ENCODE data around the gene CSPG4. TPM values are rescaled to one million over a fixed set of nuclear protein-coding genes. Genes with fewer than 3 reads are reported as not detected.
"Not testable (repeated sequence)": the region's sequence is repeated elsewhere in the genome, so short reads cannot be mapped to it uniquely, and the experiment has no call there.

CSPG4 gene
- total RNA-seq, 2 experiments from 2014 or later = 0.07 TPM; not detected in 1

GRCh38 chr15:75680007-75680789, 32.5 kb downstream of the CSPG4 start:
- DNase-seq (no peak), ATAC-seq (no peak)
- no peak overlapping the region for H3K27ac Mint-ChIP-seq
- H3K36me3 Mint-ChIP-seq = no peaks in the 10 kb centered on the region
- H3K4me1 Mint-ChIP-seq = no peaks in the 10 kb centered on the region
- no peaks in the 10 kb centered on the region for H3K9me3 Mint-ChIP-seq (ENCODE audit: low read depth)
- CTCF ChIA-PET = interaction anchor here (1.1 to 4.5 kb wide), 2 partner anchors 122 to 312 kb away, joined by 3 to 22 read pairs; partner anchors contain the start of gene MAN2C1
- H3K4me3 Mint-ChIP-seq = no peak overlapping the region
- no peaks in the 10 kb centered on the region for H3K27me3 Mint-ChIP-seq

GRCh38 chr15:75678324-75678690, 34.3 kb downstream of the CSPG4 start:
- CTCF ChIA-PET = interaction anchor here (4.5 kb wide), 1 partner anchor 310 kb away, joined by 22 read pairs; the partner anchor contains the start of gene MAN2C1
- H3K27ac Mint-ChIP-seq = not testable (repeated sequence)

GRCh38 chr15:75677465-75678323, 35.0 kb downstream of the CSPG4 start:
- DNase-seq (no peak), ATAC-seq (no peak)
- CTCF ChIA-PET = interaction anchor here (1.7 to 4.5 kb wide), 2 partner anchors 8 to 310 kb away, joined by 5 to 22 read pairs; partner anchors contain the start of gene MAN2C1
- no peaks in the 10 kb centered on the region for H3K9me3 Mint-ChIP-seq (ENCODE audit: low read depth)
- no peak overlapping the region for H3K27ac Mint-ChIP-seq
- H3K4me3 Mint-ChIP-seq = no peak overlapping the region
- H3K4me1 Mint-ChIP-seq = no peaks in the 10 kb centered on the region
- no peaks in the 10 kb centered on the region for H3K36me3 Mint-ChIP-seq
- no peaks in the 10 kb centered on the region for H3K27me3 Mint-ChIP-seq

More at GRCh38 chr15:75678324-75678690, 34.3 kb downstream of the CSPG4 start:
- DNase-seq; ATAC-seq; H3K4me3 Mint-ChIP-seq; H3K36me3 Mint-ChIP-seq; H3K9me3 Mint-ChIP-seq (ENCODE audit: low read depth); H3K27me3 Mint-ChIP-seq; H3K4me1 Mint-ChIP-seq: not testable (repeated sequence)

- CTCF ChIA-PET = interaction anchor here (1.7 kb wide), 1 partner anchor 9 kb away, joined by 5 read pairs; no protein-coding TSS in a partner anchor
- ATAC-seq (no peak), DNase-seq (no peak)
- Mint-ChIP-seq H3K27me3 (no peaks in the 10 kb centered on the region), H3K9me3 (ENCODE audit: low read depth) (no peaks in the 10 kb centered on the region), H3K27ac (no peak overlapping the region), H3K4me3 (no peak overlapping the region), H3K36me3 (no peaks in the 10 kb centered on the region), H3K4me1 (no peaks in the 10 kb centered on the region)
Observed at GRCh38 chr15:75676688-75677464, 35.8 kb downstream of the CSPG4 start.

GRCh38 chr15:75675579-75676404, 36.9 kb downstream of the CSPG4 start:
- Mint-ChIP-seq H3K36me3 (no peaks in the 10 kb centered on the region), H3K4me3 (no peak overlapping the region), H3K27me3 (no peaks in the 10 kb centered on the region), H3K9me3 (ENCODE audit: low read depth) (no peaks in the 10 kb centered on the region), H3K27ac (no peak overlapping the region), H3K4me1 (no peaks in the 10 kb centered on the region)
- ATAC-seq (no peak), DNase-seq (no peak)
- CTCF ChIA-PET = no interaction called here

- CTCF ChIA-PET = no interaction called here
- DNase-seq = no peak
- Mint-ChIP-seq H3K9me3 (ENCODE audit: low read depth) (no peaks in the 10 kb centered on the region), H3K4me1 (no peaks in the 10 kb centered on the region), H3K4me3 (no peak overlapping the region), H3K36me3 (no peaks in the 10 kb centered on the region), H3K27me3 (no peaks in the 10 kb centered on the region), H3K27ac (no peak overlapping the region)
- no peak for ATAC-seq
Observed at GRCh38 chr15:75674366-75674765, 38.3 kb downstream of the CSPG4 start.

- H3K36me3 Mint-ChIP-seq = no peaks in the 10 kb centered on the region
- H3K27me3 Mint-ChIP-seq = no peaks in the 10 kb centered on the region
- no peaks in the 10 kb centered on the region for H3K4me1 Mint-ChIP-seq
- no peak for DNase-seq
- H3K27ac Mint-ChIP-seq = no peak overlapping the region
- CTCF ChIA-PET = no interaction called here
- no peak overlapping the region for H3K4me3 Mint-ChIP-seq
- no peak for ATAC-seq
- no peaks in the 10 kb centered on the region for H3K9me3 Mint-ChIP-seq (ENCODE audit: low read depth)
Observed at GRCh38 chr15:75673426-75674235, 39.0 kb downstream of the CSPG4 start.

GRCh38 chr15:75672646-75673425, 39.8 kb downstream of the CSPG4 start:
- no peak overlapping the region for H3K4me3 Mint-ChIP-seq
- H3K27me3 Mint-ChIP-seq = no peaks in the 10 kb centered on the region
- no peaks in the 10 kb centered on the region for H3K9me3 Mint-ChIP-seq (ENCODE audit: low read depth)
- ATAC-seq (no peak), DNase-seq (no peak)
- CTCF ChIA-PET = interaction anchor here (0.9 to 1.3 kb wide), 2 partner anchors 11 to 112 kb away, joined by 3 to 4 read pairs; no protein-coding TSS in a partner anchor
- H3K27ac Mint-ChIP-seq = no peak overlapping the region
- H3K36me3 Mint-ChIP-seq = no peaks in the 10 kb centered on the region
- no peaks in the 10 kb centered on the region for H3K4me1 Mint-ChIP-seq

GRCh38 chr15:75671730-75672602, 40.7 kb downstream of the CSPG4 start:
- Mint-ChIP-seq H3K4me3 (no peak overlapping the region), H3K27me3 (no peaks in the 10 kb centered on the region), H3K27ac (no peak overlapping the region), H3K9me3 (ENCODE audit: low read depth) (no peaks in the 10 kb centered on the region), H3K4me1 (peaks cover under 1% of the 10 kb centered on the region), H3K36me3 (no peaks in the 10 kb centered on the region)
- DNase-seq (no peak), ATAC-seq (no peak)
- CTCF ChIA-PET = interaction anchor here (0.9 to 1.4 kb wide), 5 partner anchors 11 to 304 kb away, joined by 3 to 4 read pairs (median 3); partner anchors contain the start of gene MAN2C1

- H3K27ac Mint-ChIP-seq = no peak overlapping the region
Observed at GRCh38 chr15:75669879-75670212, 42.8 kb downstream of the CSPG4 start.

More at GRCh38 chr15:75669879-75670212, 42.8 kb downstream of the CSPG4 start:
- DNase-seq (no peak), ATAC-seq (no peak)
- H3K27me3 Mint-ChIP-seq = no peaks in the 10 kb centered on the region
- H3K36me3 Mint-ChIP-seq = no peaks in the 10 kb centered on the region
- CTCF ChIA-PET = no interaction called here
- no peaks in the 10 kb centered on the region for H3K9me3 Mint-ChIP-seq (ENCODE audit: low read depth)
- H3K4me3 Mint-ChIP-seq = no peak overlapping the region
- H3K4me1 Mint-ChIP-seq = peaks cover 12% of the 10 kb centered on the region
